Trophoblast cell (in vitro differentiated cells and primary cell): Measurements from ENCODE around the gene BCL3.
A peak's percentile ranks its signal among the peaks of the same experiment; 100 is the strongest.

Experiments used
- DNase-seq, 2 donors: peaks; one replicate each; pipeline ENCODE4 v3.0.0-alpha.2; 2016
- H2AFZ ChIP-seq: 2 replicates; pipeline ENCODE4 v1.6.1; 2013; ENCODE audit warnings: low read length, moderate library complexity, mild to moderate bottlenecking; ENCODE audit not compliant: insufficient read depth, poor library complexity
- H2AK5ac ChIP-seq: 2 replicates; pipeline ENCODE4 v1.6.1; 2013; ENCODE audit warnings: mild to moderate bottlenecking, low read length
- H2BK120ac ChIP-seq: 2 replicates; pipeline ENCODE4 v1.6.1; 2013; ENCODE audit warnings: low read length, mild to moderate bottlenecking, moderate library complexity; ENCODE audit not compliant: insufficient read depth, poor library complexity
- H2BK12ac ChIP-seq: 2 replicates; pipeline ENCODE4 v1.6.1; 2013; ENCODE audit warnings: mild to moderate bottlenecking, low read length, moderate library complexity
- H2BK5ac ChIP-seq: 2 replicates; pipeline ENCODE4 v1.6.1; 2013; ENCODE audit warnings: low read length, low read depth, moderate library complexity, mild to moderate bottlenecking; ENCODE audit not compliant: poor library complexity
- H3K14ac ChIP-seq: 2 replicates; pipeline ENCODE4 v1.6.1; 2013; ENCODE audit warnings: mild to moderate bottlenecking, low read length
- H3K18ac ChIP-seq: 2 replicates; pipeline ENCODE4 v1.6.1; 2013; ENCODE audit warnings: mild to moderate bottlenecking, low read length
- H3K23ac ChIP-seq: 2 replicates; pipeline ENCODE4 v1.6.1; 2013; ENCODE audit warnings: low read length
- H3K27ac ChIP-seq: 2 replicates; pipeline ENCODE4 v1.5.1; 2013; ENCODE audit warnings: low read depth, mild to moderate bottlenecking, inconsistent platforms, low read length, moderate library complexity
- H3K27me3 ChIP-seq: 2 replicates; pipeline ENCODE4 v1.6.1; 2013; ENCODE audit warnings: inconsistent platforms, mild to moderate bottlenecking, low read length, moderate library complexity; ENCODE audit not compliant: insufficient read depth
- H3K36me3 ChIP-seq, 2 experiments: 1 replicate in 1 of 2; 2 replicates in 1 of 2; pipeline ENCODE4 v1.6.1; 2013; ENCODE audit warnings: low read length in 2 of 2, mild to moderate bottlenecking in 2 of 2, moderate library complexity in 1 of 2; ENCODE audit not compliant: insufficient read depth in 2 of 2, control insufficient read depth in 1 of 2
- H3K4ac ChIP-seq: 2 replicates; pipeline ENCODE4 v1.6.1; 2013; ENCODE audit warnings: low read depth, mild to moderate bottlenecking, low read length, moderate library complexity
- H3K4me1 ChIP-seq, 2 experiments: 1 replicate in 1 of 2; 2 replicates in 1 of 2; pipeline ENCODE4 v1.6.1; 2013; ENCODE audit warnings: low read length in 2 of 2, mild to moderate bottlenecking in 2 of 2, moderate library complexity in 1 of 2; ENCODE audit not compliant: insufficient read depth in 2 of 2, control insufficient read depth in 1 of 2
- H3K4me2 ChIP-seq: 2 replicates; pipeline ENCODE4 v1.6.1; 2013; ENCODE audit warnings: inconsistent platforms, mild to moderate bottlenecking, low read length, moderate library complexity
- H3K4me3 ChIP-seq: 2 replicates; pipeline ENCODE4 v1.5.1; 2013; ENCODE audit warnings: mild to moderate bottlenecking, low read depth, low read length, inconsistent platforms
- H3K79me1 ChIP-seq: one replicate; pipeline ENCODE4 v1.6.1; 2013; ENCODE audit warnings: low read length
- H3K79me2 ChIP-seq: 2 replicates; pipeline ENCODE4 v1.6.1; 2013; ENCODE audit warnings: low read length, mild to moderate bottlenecking; ENCODE audit not compliant: control insufficient read depth, insufficient read depth, poor library complexity
- H3K9ac ChIP-seq: 2 replicates; pipeline ENCODE4 v1.6.1; 2013; ENCODE audit warnings: mild to moderate bottlenecking, low read length
- H3K9me3 ChIP-seq: 2 replicates; pipeline ENCODE4 v1.6.1; 2013; ENCODE audit warnings: low read depth, mild to moderate bottlenecking, control low read depth, inconsistent platforms, low read length; ENCODE audit not compliant: insufficient read depth
- H4K12ac ChIP-seq: 2 replicates; pipeline ENCODE4 v1.6.1; 2013; ENCODE audit warnings: low read depth, mild to moderate bottlenecking, low read length, moderate library complexity
- H4K8ac ChIP-seq: 2 replicates; pipeline ENCODE4 v1.6.1; 2013; ENCODE audit warnings: low read depth, mild to moderate bottlenecking, low read length, moderate library complexity
- H4K91ac ChIP-seq: one replicate; pipeline ENCODE4 v1.6.1; 2013; ENCODE audit warnings: low read depth, mild to moderate bottlenecking, low read length, moderate library complexity
- whole genome bisulfite sequencing: extraction: QIAGEN DNeasy Blood & Tissue Kit; methylation state at CpG from one replicate; pipeline ENCODE4 v1.1.7; 2013; ENCODE audit warnings: missing lambda C conversion rate; ENCODE audit not compliant: insufficient read length, insufficient coverage; ENCODE audit errors: extremely low coverage; 5-methylcytosine and 5-hydroxymethylcytosine counted together

The BCL3 gene

GRCh38 chr19:44735011-44735410 lies 13.5 kb upstream of the BCL3 start:
- Histone ChIP-seq H4K91ac (no peak overlapping the region), H3K4me3 (no peak overlapping the region), H2BK12ac (no peak overlapping the region), H2AK5ac (no peak overlapping the region), H3K4me1 (peaks cover 0 to 2% of the 10 kb centered on the region in 2 experiments), H3K79me1 (no peaks in the 10 kb centered on the region), H3K9ac (no peak overlapping the region), H4K12ac (no peak overlapping the region), H3K27me3 (no peaks in the 10 kb centered on the region), H3K79me2 (no peaks in the 10 kb centered on the region), H3K4me2 (no peak overlapping the region), H4K8ac (no peak overlapping the region), H3K9me3 (no peaks in the 10 kb centered on the region), H3K36me3 (no peaks in the 10 kb centered on the region), H3K14ac (no peak overlapping the region), H2AFZ (no peak overlapping the region), H2BK5ac (no peak overlapping the region), H3K18ac (no peak overlapping the region), H3K4ac (no peak overlapping the region), H3K23ac (no peak overlapping the region), H2BK120ac (no peak overlapping the region), H3K27ac (no peak overlapping the region)
- WGBS, result no CpG with 5 or more reads among the region's 5 CpGs
- DNase-seq, result no peak

GRCh38 chr19:44737238-44738071 lies 11.1 kb upstream of the BCL3 start:
- Histone ChIP-seq H3K23ac (no peak overlapping the region), H2BK12ac (no peak overlapping the region), H3K79me1 (peaks cover 4% of the 10 kb centered on the region), H4K12ac (no peak overlapping the region), H3K36me3 (no peaks in the 10 kb centered on the region), H3K14ac (no peak overlapping the region), H3K4me1 (peaks cover 4 to 8% of the 10 kb centered on the region in 2 experiments), H3K9ac (no peak overlapping the region), H4K91ac (no peak overlapping the region), H3K27me3 (no peaks in the 10 kb centered on the region), H3K9me3 (no peaks in the 10 kb centered on the region), H3K18ac (no peak overlapping the region), H3K79me2 (no peaks in the 10 kb centered on the region), H2BK120ac (no peak overlapping the region), H2AFZ (no peak overlapping the region), H3K4me2 (no peak overlapping the region), H4K8ac (no peak overlapping the region), H2AK5ac (no peak overlapping the region), H3K4me3 (no peak overlapping the region), H2BK5ac (no peak overlapping the region), H3K27ac (no peak overlapping the region), H3K4ac (no peak overlapping the region)
- no peak for DNase-seq
- no CpG with 5 or more reads among the region's 13 CpGs for WGBS

GRCh38 chr19:44738136-44738535 lies 10.4 kb upstream of the BCL3 start:
- Histone ChIP-seq H3K9me3 (no peaks in the 10 kb centered on the region), H2BK120ac (no peak overlapping the region), H3K79me1 (peaks cover 4% of the 10 kb centered on the region), H2AK5ac (no peak overlapping the region), H3K27ac (no peak overlapping the region), H4K91ac (no peak overlapping the region), H3K9ac (no peak overlapping the region), H3K27me3 (no peaks in the 10 kb centered on the region), H3K4me1 (peaks cover 7 to 12% of the 10 kb centered on the region in 2 experiments), H2AFZ (no peak overlapping the region), H3K4ac (no peak overlapping the region), H2BK12ac (no peak overlapping the region), H3K14ac (no peak overlapping the region), H4K12ac (no peak overlapping the region), H3K23ac (no peak overlapping the region), H3K4me2 (no peak overlapping the region), H3K18ac (no peak overlapping the region), H3K4me3 (no peak overlapping the region), H3K79me2 (no peaks in the 10 kb centered on the region), H3K36me3 (no peaks in the 10 kb centered on the region), H4K8ac (no peak overlapping the region), H2BK5ac (no peak overlapping the region)
- DNase-seq, result no peak
- WGBS, result no CpG with 5 or more reads among the region's 2 CpGs

- Histone ChIP-seq H3K4me2 (no peak overlapping the region), H3K9me3 (no peaks in the 10 kb centered on the region), H2BK12ac (peak overlapping the region; percentile 45), H3K79me1 (peaks cover 4% of the 10 kb centered on the region), H2BK5ac (no peak overlapping the region), H3K14ac (no peak overlapping the region), H2AFZ (no peak overlapping the region), H4K8ac (no peak overlapping the region), H2AK5ac (no peak overlapping the region), H3K4me1 (peaks cover 7 to 12% of the 10 kb centered on the region in 2 experiments), H3K9ac (no peak overlapping the region), H3K23ac (no peak overlapping the region), H3K27ac (no peak overlapping the region), H3K36me3 (no peaks in the 10 kb centered on the region), H3K18ac (no peak overlapping the region), H3K79me2 (no peaks in the 10 kb centered on the region), H3K4me3 (peak overlapping the region; percentile 9), H4K91ac (no peak overlapping the region), H3K4ac (no peak overlapping the region), H2BK120ac (no peak overlapping the region), H4K12ac (no peak overlapping the region), H3K27me3 (no peaks in the 10 kb centered on the region)
- peak; percentile 48 to 54 for DNase-seq
- no CpG with 5 or more reads among the region's 11 CpGs for whole genome bisulfite sequencing
Measured at GRCh38 chr19:44738603-44739558, 9.6 kb upstream of the BCL3 start.
